Tibial nerve (tissue), 4 donors: Measurements from ENCODE around the gene SPTB. TPM values are rescaled to one million over a fixed set of nuclear protein-coding genes. Genes with fewer than 3 reads are reported as not detected.

Experiments
- DNase-seq, 2 donors: peaks; one replicate each; pipeline ENCODE4 v3.0.0-alpha.2; 2019; ENCODE audit warnings: low spot score in 2 of 2
- H3K27ac ChIP-seq, 4 donors: fragments of 200-600 bp; sonication (generic) in 3 of 4; one replicate each; pipeline ENCODE4 v1.5.1; 2017 to 2019; ENCODE audit warnings: mild to moderate bottlenecking in 1 of 4
- H3K27me3 ChIP-seq, 2 donors: fragments of 200-600 bp; sonication (generic) in 1 of 2; one replicate each; pipeline versions ENCODE4 v1.5.1 to v1.6.0; 2017 to 2019
- H3K36me3 ChIP-seq, 3 donors: fragments of 200-600 bp; sonication (generic); one replicate each; pipeline ENCODE4 v1.5.1; 2018 to 2019
- H3K4me1 ChIP-seq, 4 donors: fragments of 200-600 bp; sonication (generic) in 3 of 4; one replicate each; pipeline ENCODE4 v1.5.1; 2017 to 2019
- H3K4me3 ChIP-seq, 4 donors: fragments of 200-600 bp; sonication (generic) in 3 of 4; one replicate each; pipeline ENCODE4 v1.5.1; 2017 to 2019; ENCODE audit warnings: mild to moderate bottlenecking in 1 of 4, moderate library complexity in 1 of 4
- H3K9me3 ChIP-seq, 4 donors: fragments of 200-600 bp; sonication (generic) in 3 of 4; one replicate each; pipeline ENCODE4 v1.5.1; 2017 to 2019
- EP300 ChIP-seq, 2 donors: sonication (generic); formaldehyde crosslinking; IDR thresholded peaks; one replicate each; pipeline ENCODE4 v1.6.1; 2017; ENCODE audit warnings: antibody characterized with exemption in 2 of 2, mild to moderate bottlenecking in 1 of 2
- POLR2A ChIP-seq, 2 donors: fragments of 450-650 bp; IDR thresholded peaks; one replicate each; pipeline ENCODE4 v1.6.1; 2017; ENCODE audit warnings: antibody characterized with exemption in 2 of 2, mild to moderate bottlenecking in 2 of 2, moderate library complexity in 2 of 2
- WGBS, 2 donors: methylation state at CpG; one replicate each; pipeline ENCODE4 v1.1.5; 2018; 5-methylcytosine and 5-hydroxymethylcytosine counted together
- total RNA-seq, 4 donors: library from RNA; depleted of rRNA; stranded (reverse); fragments of >200 nt; gene quantifications; one replicate each; pipeline ENCODE4 v1.1.0, GENCODE V29; 2016
- TF ChIP-seq, protein P1 (sequence below), 5 experiments: fragments of 200-600 bp in 3 of 5; fragments of 450-650 bp in 2 of 5; sonication (generic) in 3 of 5; IDR thresholded peaks; one replicate each; pipeline ENCODE4 v1.5.1; 2016 to 2019; ENCODE audit warnings: antibody characterized with exemption in 5 of 5, mild to moderate bottlenecking in 3 of 5, moderate library complexity in 2 of 5

The SPTB gene
- total RNA-seq, 4 donors from 2014 or later = 4.5 to 12.6 (median 9.2) TPM

GRCh38 chr14:64746298-64747250 is 133.1 kb downstream of the SPTB start:
- H3K4me3 ChIP-seq = no peak overlapping the region
- H3K9me3 ChIP-seq = no peaks in the 10 kb centered on the region
- 31 to 41% methylated on average over 12 of the region's 12 CpGs for WGBS, 2 donors
- H3K27me3 ChIP-seq = no peaks in the 10 kb centered on the region
- no peak for DNase-seq
- H3K27ac ChIP-seq = peak overlapping the region; percentile 21 to 85 (median 66)
- TF ChIP-seq EP300 (IDR thresholded peaks at IDR 0.05) = no peak
- TF ChIP-seq, protein P1, sequence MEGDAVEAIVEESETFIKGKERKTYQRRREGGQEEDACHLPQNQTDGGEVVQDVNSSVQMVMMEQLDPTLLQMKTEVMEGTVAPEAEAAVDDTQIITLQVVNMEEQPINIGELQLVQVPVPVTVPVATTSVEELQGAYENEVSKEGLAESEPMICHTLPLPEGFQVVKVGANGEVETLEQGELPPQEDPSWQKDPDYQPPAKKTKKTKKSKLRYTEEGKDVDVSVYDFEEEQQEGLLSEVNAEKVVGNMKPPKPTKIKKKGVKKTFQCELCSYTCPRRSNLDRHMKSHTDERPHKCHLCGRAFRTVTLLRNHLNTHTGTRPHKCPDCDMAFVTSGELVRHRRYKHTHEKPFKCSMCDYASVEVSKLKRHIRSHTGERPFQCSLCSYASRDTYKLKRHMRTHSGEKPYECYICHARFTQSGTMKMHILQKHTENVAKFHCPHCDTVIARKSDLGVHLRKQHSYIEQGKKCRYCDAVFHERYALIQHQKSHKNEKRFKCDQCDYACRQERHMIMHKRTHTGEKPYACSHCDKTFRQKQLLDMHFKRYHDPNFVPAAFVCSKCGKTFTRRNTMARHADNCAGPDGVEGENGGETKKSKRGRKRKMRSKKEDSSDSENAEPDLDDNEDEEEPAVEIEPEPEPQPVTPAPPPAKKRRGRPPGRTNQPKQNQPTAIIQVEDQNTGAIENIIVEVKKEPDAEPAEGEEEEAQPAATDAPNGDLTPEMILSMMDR (IDR thresholded peaks at IDR 0.05) = no peak
- no peak for TF ChIP-seq POLR2A (IDR thresholded peaks at IDR 0.05)
- H3K4me1 ChIP-seq = peaks cover 0 to 21% (median 19%) of the 10 kb centered on the region in 4 donors
- peaks cover 0 to 75% (median 4%) of the 10 kb centered on the region in 3 donors for H3K36me3 ChIP-seq

GRCh38 chr14:64745511-64746091 is 134.1 kb downstream of the SPTB start:
- H3K4me3 ChIP-seq = no peak overlapping the region
- DNase-seq = no peak
- 46 to 56% methylated on average over 6 to 7 of the region's 8 CpGs for WGBS, 2 donors
- H3K4me1 ChIP-seq = peaks cover 0 to 21% (median 19%) of the 10 kb centered on the region in 4 donors
- no peaks in the 10 kb centered on the region for H3K27me3 ChIP-seq
- TF ChIP-seq POLR2A (IDR thresholded peaks at IDR 0.05) (no peak), EP300 (IDR thresholded peaks at IDR 0.05) (no peak)
- TF ChIP-seq, protein P1 (IDR thresholded peaks at IDR 0.05) = peak in 3 of 5 experiments; percentile 14 to 52 (median 14)
- peaks cover 0 to 85% (median 4%) of the 10 kb centered on the region in 3 donors for H3K36me3 ChIP-seq
- peak overlapping the region; percentile 21 to 85 (median 58) for H3K27ac ChIP-seq
- H3K9me3 ChIP-seq = no peaks in the 10 kb centered on the region

- 88 to 95% methylated on average over 4 to 19 of the region's 27 CpGs for WGBS, 2 donors
- H3K27ac ChIP-seq = peak overlapping the region in 2 of 4 donors; percentile 4 to 54
- no peaks in the 10 kb centered on the region for H3K9me3 ChIP-seq
- H3K4me3 ChIP-seq = no peak overlapping the region
- DNase-seq = no peak
- TF ChIP-seq, protein P1 (IDR thresholded peaks at IDR 0.05) = no peak
- TF ChIP-seq EP300 (IDR thresholded peaks at IDR 0.05) (no peak), POLR2A (IDR thresholded peaks at IDR 0.05) (no peak)
- H3K4me1 ChIP-seq = peaks cover 0 to 21% (median 19%) of the 10 kb centered on the region in 4 donors
- H3K36me3 ChIP-seq = peaks cover 0 to 88% (median 4%) of the 10 kb centered on the region in 3 donors
- no peaks in the 10 kb centered on the region for H3K27me3 ChIP-seq
Observed at GRCh38 chr14:64743061-64743460, 136.6 kb downstream of the SPTB start.

- no peak for DNase-seq
- H3K4me1 ChIP-seq = peaks cover 0 to 27% (median 18%) of the 10 kb centered on the region in 4 donors
- peaks cover 0 to 88% (median 4%) of the 10 kb centered on the region in 3 donors for H3K36me3 ChIP-seq
- no peak overlapping the region for H3K4me3 ChIP-seq
- no peak for TF ChIP-seq POLR2A (IDR thresholded peaks at IDR 0.05)
- no peak for TF ChIP-seq EP300 (IDR thresholded peaks at IDR 0.05)
- TF ChIP-seq, protein P1 (IDR thresholded peaks at IDR 0.05) = no peak
- no peaks in the 10 kb centered on the region for H3K9me3 ChIP-seq
- peak overlapping the region in 1 of 4 donors; percentile 54 for H3K27ac ChIP-seq
- WGBS, 2 donors = 88 to 95% methylated on average over 5 to 7 of the region's 15 CpGs
- H3K27me3 ChIP-seq = no peaks in the 10 kb centered on the region
Observed at GRCh38 chr14:64741961-64742360, 137.7 kb downstream of the SPTB start.
